Activated naive CD4-positive, alpha-beta T cell treated with anti-CD3 and anti-CD28 coated beads for 36 hours (primary cell): ENCODE measurements around the gene SOWAHD. TPM values are rescaled to one million over a fixed set of nuclear protein-coding genes. Genes with fewer than 3 reads are reported as not detected.

Source experiments
- CTCF ChIA-PET: fragments of 350-600 bp; sonication (Branson Sonifier 250); formaldehyde crosslinking; loops from one replicate; lab custom pipeline; 2021; ENCODE audit warnings: antibody characterized with exemption; lab: Charles Lee
- DNase-seq: peaks from one replicate; pipeline ENCODE4 v3.0.0-alpha.2; 2020
- H3K27ac Mint-ChIP-seq: one replicate; pipeline ENCODE4 v1.8.0; 2021; ENCODE audit warnings: mild to moderate bottlenecking, mixed read lengths
- H3K27me3 Mint-ChIP-seq: one replicate; pipeline ENCODE4 v1.8.0; 2021; ENCODE audit warnings: low read depth, mixed read lengths
- H3K36me3 Mint-ChIP-seq: one replicate; pipeline ENCODE4 v1.8.0; 2021; ENCODE audit warnings: low read depth, mixed read lengths
- H3K4me1 Mint-ChIP-seq: one replicate; pipeline ENCODE4 v1.8.0; 2021; ENCODE audit warnings: low read depth, mixed read lengths
- H3K4me3 Mint-ChIP-seq: one replicate; pipeline ENCODE4 v1.8.0; 2021; ENCODE audit warnings: mild to moderate bottlenecking, moderate library complexity, mixed read lengths
- H3K9me3 Mint-ChIP-seq: one replicate; pipeline ENCODE4 v1.8.0; 2021; ENCODE audit warnings: mixed read lengths
- intact Hi-C: fragments of 100-400 bp; cut with micrococcal nuclease; formaldehyde crosslinking; loops from one replicate; pipeline ENCODE4 v1.15.1; 2023
- total RNA-seq, 2 experiments: library from RNA; stranded (reverse); gene quantifications; one replicate each; pipeline ENCODE4 v1.2.3, GENCODE V29; 2021

SOWAHD gene, protein sequence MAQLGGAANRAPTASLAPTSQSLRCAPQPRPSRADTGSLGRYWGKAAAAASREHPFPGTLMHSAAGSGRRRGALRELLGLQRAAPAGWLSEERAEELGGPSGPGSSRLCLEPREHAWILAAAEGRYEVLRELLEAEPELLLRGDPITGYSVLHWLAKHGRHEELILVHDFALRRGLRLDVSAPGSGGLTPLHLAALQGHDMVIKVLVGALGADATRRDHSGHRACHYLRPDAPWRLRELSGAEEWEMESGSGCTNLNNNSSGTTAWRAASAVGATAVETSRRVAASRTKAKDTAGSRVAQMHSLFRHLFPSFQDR
- under 1 TPM in 1 of 2 experiments, not detected in 1; 0.30 TPM for total RNA-seq

DNA sequence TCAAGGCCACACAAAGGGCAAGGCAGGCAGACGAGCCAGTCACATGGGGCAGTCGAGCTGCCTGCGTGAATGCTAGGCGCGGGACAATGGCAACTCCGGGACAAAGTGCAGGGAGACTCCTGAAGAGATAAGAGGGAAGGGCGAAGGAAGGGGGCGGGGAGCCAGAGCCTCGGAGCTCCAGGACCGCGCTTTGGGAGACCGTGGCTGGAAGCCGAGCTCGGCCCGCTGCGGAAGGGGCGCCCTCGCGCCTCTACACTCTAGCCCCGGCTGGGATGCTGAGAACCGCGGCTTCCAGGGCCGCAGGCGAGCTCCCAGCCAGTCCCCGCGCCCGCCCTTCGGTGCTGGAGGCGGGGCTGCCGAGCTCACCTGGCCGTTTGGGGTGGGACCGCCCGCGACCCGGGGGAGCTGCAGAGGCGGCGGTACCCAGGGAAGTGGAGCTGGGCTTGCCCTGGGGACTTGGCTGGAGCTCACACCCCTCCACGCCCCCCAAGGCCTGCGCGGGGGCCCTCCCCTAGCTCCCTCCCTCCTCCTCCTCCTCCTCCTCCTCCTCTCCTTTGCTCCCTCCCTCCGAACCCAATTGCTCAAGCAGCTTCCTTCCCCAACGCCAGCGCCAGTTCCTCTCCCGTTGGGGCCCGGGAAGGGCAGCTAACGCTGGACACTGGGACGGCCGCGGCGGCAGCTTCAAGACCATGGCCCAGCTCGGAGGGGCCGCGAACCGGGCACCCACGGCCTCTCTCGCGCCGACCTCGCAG, at the start of gene SOWAHD:
TSS of gene SOWAHD (plus strand) at position 610 of the 752 bp plus-strand sequence. CDS start at position 690, 80 bp downstream.
- intact Hi-C loops, result loop anchor here (2.0 kb wide), 1 partner anchor 193 kb away; the partner anchor contains the start of gene STEEP1
- Mint-ChIP-seq H3K27me3 (no peaks in the 10 kb centered on the region), H3K36me3 (no peaks in the 10 kb centered on the region), H3K9me3 (no peaks in the 10 kb centered on the region), H3K4me1 (peaks cover 42% of the 10 kb centered on the region), H3K4me3 (peak within 1 kb of the TSS; percentile 68), H3K27ac (no peak within 1 kb of the TSS)
- CTCF ChIA-PET, result interaction anchor here (0.5 to 1.8 kb wide), 9 partner anchors 11 to 274 kb away, joined by 3 to 5 read pairs (median 4); no protein-coding TSS in a partner anchor
- no peak for DNase-seq

- no peaks in the 10 kb centered on the region for H3K9me3 Mint-ChIP-seq
- H3K27me3 Mint-ChIP-seq, result no peaks in the 10 kb centered on the region
- DNase-seq, result no peak
- H3K27ac Mint-ChIP-seq, result no peak overlapping the region
- no peak overlapping the region for H3K4me3 Mint-ChIP-seq
- no peaks in the 10 kb centered on the region for H3K4me1 Mint-ChIP-seq
- intact Hi-C loops, result no loop called here
- H3K36me3 Mint-ChIP-seq, result no peaks in the 10 kb centered on the region
- CTCF ChIA-PET, result no interaction called here
Observed at GRCh38 chrX:119708936-119709335, 49.5 kb upstream of the SOWAHD start.

DNA sequence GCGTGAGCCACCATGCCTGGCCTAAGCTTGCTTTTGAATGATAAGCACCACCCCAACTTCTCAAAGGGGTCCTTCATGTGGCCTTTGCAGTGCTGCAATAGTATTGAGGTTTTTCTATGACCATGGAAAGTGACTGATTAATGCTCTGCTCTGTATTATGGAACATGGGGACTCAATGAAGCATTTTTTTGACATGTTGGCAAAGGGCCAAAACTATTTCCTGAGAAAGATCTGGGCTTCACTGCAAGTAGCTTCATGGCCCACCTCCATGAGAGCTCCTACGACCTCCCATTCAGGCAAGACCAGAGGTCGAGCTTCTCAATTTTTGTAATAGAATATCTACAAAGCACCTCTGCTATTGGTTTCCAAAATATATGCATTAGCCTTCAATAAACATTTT, 48.8 kb upstream of the SOWAHD start:
- H3K36me3 Mint-ChIP-seq, result no peaks in the 10 kb centered on the region
- H3K9me3 Mint-ChIP-seq, result no peaks in the 10 kb centered on the region
- CTCF ChIA-PET, result no interaction called here

DNA sequence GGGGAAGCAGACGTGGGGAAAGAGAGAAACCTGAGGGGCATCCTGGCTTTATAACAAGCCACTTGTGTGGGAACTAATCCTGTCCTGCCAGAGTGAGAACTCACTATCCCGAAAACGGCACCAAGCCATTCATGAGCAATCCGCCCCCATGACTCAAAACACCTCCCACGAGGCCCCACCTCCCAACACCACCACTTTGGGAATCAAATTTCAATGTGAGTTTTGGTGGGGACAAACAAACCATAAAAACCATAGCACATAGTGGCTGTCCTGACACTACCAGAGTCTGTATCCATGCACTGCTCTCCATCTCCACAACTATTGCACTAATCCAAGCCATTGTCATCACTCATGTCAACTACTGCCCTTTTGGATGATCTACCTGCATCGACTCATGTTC, 36.9 kb upstream of the SOWAHD start:
- CTCF ChIA-PET, result interaction anchor here (3.0 kb wide), 1 partner anchor 8 kb away, joined by 11 read pairs; no protein-coding TSS in a partner anchor
- Mint-ChIP-seq H3K4me1 (no peaks in the 10 kb centered on the region), H3K27me3 (no peaks in the 10 kb centered on the region), H3K9me3 (no peaks in the 10 kb centered on the region), H3K36me3 (no peaks in the 10 kb centered on the region), H3K27ac (no peak overlapping the region), H3K4me3 (no peak overlapping the region)
- DNase-seq, result no peak
- intact Hi-C loops, result no loop called here

More for the DNA sequence above, 48.8 kb upstream of the SOWAHD start:
- no peaks in the 10 kb centered on the region for H3K4me1 Mint-ChIP-seq
- H3K4me3 Mint-ChIP-seq, result no peak overlapping the region
- intact Hi-C loops, result no loop called here
- DNase-seq, result no peak
- no peak overlapping the region for H3K27ac Mint-ChIP-seq
- H3K27me3 Mint-ChIP-seq, result no peaks in the 10 kb centered on the region

DNA sequence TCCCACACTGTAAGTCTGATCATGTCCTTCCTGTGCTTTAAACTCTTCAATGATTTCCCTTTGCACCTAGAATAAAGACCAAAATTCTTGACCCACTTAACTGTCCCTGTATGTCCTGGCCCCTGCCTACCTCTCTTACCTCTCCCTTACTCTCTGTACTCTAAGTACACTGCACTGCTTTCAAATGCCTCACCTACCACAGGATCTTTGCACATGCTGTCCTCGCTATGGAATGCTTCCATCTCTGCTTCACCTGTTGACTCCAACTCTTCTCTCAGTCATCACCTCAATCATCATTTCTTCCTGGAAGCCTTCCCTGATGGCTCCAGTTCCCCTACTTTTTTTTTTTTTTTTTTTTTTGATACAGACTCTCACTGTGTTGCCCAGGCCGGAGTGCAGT, 36.5 kb upstream of the SOWAHD start:
- DNase-seq, result no peak
- no peaks in the 10 kb centered on the region for H3K36me3 Mint-ChIP-seq
- H3K4me1 Mint-ChIP-seq, result peaks cover 2% of the 10 kb centered on the region
- no peak overlapping the region for H3K27ac Mint-ChIP-seq
- CTCF ChIA-PET, result no interaction called here
- H3K9me3 Mint-ChIP-seq, result no peaks in the 10 kb centered on the region
- H3K4me3 Mint-ChIP-seq, result no peak overlapping the region
- intact Hi-C loops, result no loop called here
- H3K27me3 Mint-ChIP-seq, result no peaks in the 10 kb centered on the region

DNA sequence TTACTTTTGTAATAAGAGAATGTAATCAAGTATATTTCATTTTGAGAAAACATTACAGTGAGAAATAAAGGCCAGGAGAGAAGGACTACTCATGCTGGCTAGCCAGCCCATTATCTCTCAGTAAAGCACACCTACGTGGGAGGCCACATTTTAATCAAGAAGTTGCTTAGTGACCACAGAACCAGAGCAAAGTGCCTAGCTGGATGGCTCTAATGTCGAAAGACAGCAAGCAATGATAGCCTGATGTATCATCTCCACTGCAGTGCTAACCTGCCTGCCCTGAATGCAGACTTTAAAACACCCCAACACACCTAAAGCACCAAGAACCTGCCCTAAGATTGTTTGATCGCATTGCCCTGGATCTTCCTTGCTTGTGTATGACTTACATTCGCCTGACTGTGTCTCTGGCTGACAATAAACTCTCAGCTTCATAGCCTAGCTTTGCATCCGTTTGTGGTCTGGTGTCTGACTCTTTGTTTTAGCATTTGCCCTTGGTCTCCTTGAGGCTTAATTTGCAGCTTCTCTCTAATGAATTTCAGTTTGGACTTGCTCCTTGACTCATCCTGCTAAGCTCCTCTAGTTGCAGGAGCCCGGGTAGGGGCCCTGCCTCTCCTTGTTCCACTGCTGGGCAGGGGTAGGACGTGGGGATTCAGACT, 31.4 kb upstream of the SOWAHD start:
- no peak overlapping the region for H3K27ac Mint-ChIP-seq
- no peaks in the 10 kb centered on the region for H3K36me3 Mint-ChIP-seq
- peak; percentile 6 for DNase-seq
- no peaks in the 10 kb centered on the region for H3K9me3 Mint-ChIP-seq
- CTCF ChIA-PET, result interaction anchor here (0.6 to 4.6 kb wide), 6 partner anchors 27 to 211 kb away, joined by 3 to 37 read pairs (median 4); no protein-coding TSS in a partner anchor
- no peak overlapping the region for H3K4me3 Mint-ChIP-seq
- H3K27me3 Mint-ChIP-seq, result no peaks in the 10 kb centered on the region
- peaks cover 6% of the 10 kb centered on the region for H3K4me1 Mint-ChIP-seq
- intact Hi-C loops, result no loop called here

- CTCF ChIA-PET, result interaction anchor here (0.5 to 4.6 kb wide), 24 partner anchors 8 to 222 kb away, joined by 3 to 37 read pairs (median 4); no protein-coding TSS in a partner anchor
- H3K9me3 Mint-ChIP-seq, result no peaks in the 10 kb centered on the region
- H3K4me1 Mint-ChIP-seq, result peaks cover 6% of the 10 kb centered on the region
- intact Hi-C loops, result no loop called here
- H3K27ac Mint-ChIP-seq, result no peak overlapping the region
- H3K27me3 Mint-ChIP-seq, result no peaks in the 10 kb centered on the region
- H3K4me3 Mint-ChIP-seq, result no peak overlapping the region
- DNase-seq, result no peak
- H3K36me3 Mint-ChIP-seq, result no peaks in the 10 kb centered on the region
Observed at GRCh38 chrX:119728487-119728886, 29.9 kb upstream of the SOWAHD start.

DNA sequence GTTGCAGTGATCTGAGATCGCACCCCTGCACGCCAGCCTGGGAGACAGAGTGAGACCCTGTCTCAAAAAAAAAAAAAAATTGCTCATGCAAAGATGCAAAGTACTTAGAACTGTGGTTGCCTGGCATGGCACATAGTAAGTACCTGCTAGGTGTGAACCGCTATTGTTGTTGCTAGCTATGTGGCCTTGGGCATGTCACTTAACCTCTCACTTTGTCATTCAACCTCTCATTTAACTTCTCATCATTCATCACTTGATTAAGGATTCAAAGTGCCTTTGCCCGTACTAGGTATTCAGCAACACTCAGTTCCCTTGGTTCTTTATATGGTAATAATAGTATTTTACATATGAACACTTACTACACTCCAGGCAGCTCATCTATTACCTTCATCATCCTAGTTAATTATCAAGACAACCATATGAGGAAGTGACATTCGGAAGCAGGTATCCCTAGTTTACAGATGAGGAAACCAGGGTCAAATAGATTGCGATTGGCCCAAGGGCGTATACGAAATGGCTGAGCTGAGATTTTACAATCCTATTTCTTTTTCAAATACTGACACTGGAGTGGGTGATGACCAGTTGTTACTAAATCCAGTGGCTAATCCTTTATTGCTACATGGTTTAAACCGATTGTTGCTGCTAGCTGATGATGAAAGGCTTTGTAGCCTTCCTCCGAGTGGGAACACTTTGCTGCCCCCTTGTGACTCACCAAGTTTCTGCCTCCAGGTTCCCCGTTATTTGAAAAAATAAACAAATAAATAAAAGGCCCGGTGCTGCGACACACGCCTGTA, 28.8 kb upstream of the SOWAHD start:
- DNase-seq, result peak; percentile 81
- H3K36me3 Mint-ChIP-seq, result no peaks in the 10 kb centered on the region
- intact Hi-C loops, result loop anchor here (1.0 to 2.0 kb wide), 4 partner anchors 31 to 213 kb away; no protein-coding TSS in a partner anchor
- H3K4me1 Mint-ChIP-seq, result peaks cover 6% of the 10 kb centered on the region
- H3K9me3 Mint-ChIP-seq, result no peaks in the 10 kb centered on the region
- H3K27me3 Mint-ChIP-seq, result no peaks in the 10 kb centered on the region
- no peak overlapping the region for H3K4me3 Mint-ChIP-seq
- CTCF ChIA-PET, result interaction anchor here (0.6 to 4.6 kb wide), 37 partner anchors 9 to 248 kb away, joined by 3 to 37 read pairs (median 4); no protein-coding TSS in a partner anchor
- no peak overlapping the region for H3K27ac Mint-ChIP-seq

- no peak overlapping the region for H3K27ac Mint-ChIP-seq
- no peaks in the 10 kb centered on the region for H3K9me3 Mint-ChIP-seq
- H3K36me3 Mint-ChIP-seq, result no peaks in the 10 kb centered on the region
- CTCF ChIA-PET, result interaction anchor here (0.7 to 1.2 kb wide), 4 partner anchors 14 to 153 kb away, joined by 3 to 5 read pairs (median 4); no protein-coding TSS in a partner anchor
- DNase-seq, result no peak
- no peak overlapping the region for H3K4me3 Mint-ChIP-seq
- no peaks in the 10 kb centered on the region for H3K4me1 Mint-ChIP-seq
- intact Hi-C loops, result no loop called here
- no peaks in the 10 kb centered on the region for H3K27me3 Mint-ChIP-seq
Observed at GRCh38 chrX:119734897-119735339, 23.5 kb upstream of the SOWAHD start.

DNA sequence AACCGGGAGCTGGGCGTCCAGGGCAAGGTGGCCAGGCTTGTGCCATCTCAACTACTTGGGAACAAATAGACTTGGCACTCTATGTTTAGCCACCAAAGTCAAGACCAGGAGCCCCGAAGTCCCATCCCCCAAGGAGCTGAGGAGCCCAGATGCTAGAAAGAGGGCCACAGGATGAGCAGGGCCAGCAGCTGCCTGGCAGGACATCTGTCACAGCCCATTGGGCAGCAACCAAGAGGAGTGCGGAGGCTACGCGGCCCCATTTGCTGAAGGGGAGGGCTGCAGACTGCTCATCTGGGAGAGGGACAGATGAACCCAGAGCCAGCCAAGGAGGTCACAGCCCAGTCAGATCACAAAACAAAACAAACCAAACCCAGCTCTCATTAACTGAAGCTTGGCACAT, 22.9 kb upstream of the SOWAHD start:
- H3K9me3 Mint-ChIP-seq, result no peaks in the 10 kb centered on the region
- intact Hi-C loops, result no loop called here
- CTCF ChIA-PET, result interaction anchor here (0.9 to 1.2 kb wide), 4 partner anchors 44 to 220 kb away, joined by 3 to 5 read pairs (median 4); no protein-coding TSS in a partner anchor
- H3K4me1 Mint-ChIP-seq, result no peaks in the 10 kb centered on the region
- H3K27ac Mint-ChIP-seq, result no peak overlapping the region
- no peaks in the 10 kb centered on the region for H3K36me3 Mint-ChIP-seq
- DNase-seq, result no peak
- no peak overlapping the region for H3K4me3 Mint-ChIP-seq
- no peaks in the 10 kb centered on the region for H3K27me3 Mint-ChIP-seq

DNA sequence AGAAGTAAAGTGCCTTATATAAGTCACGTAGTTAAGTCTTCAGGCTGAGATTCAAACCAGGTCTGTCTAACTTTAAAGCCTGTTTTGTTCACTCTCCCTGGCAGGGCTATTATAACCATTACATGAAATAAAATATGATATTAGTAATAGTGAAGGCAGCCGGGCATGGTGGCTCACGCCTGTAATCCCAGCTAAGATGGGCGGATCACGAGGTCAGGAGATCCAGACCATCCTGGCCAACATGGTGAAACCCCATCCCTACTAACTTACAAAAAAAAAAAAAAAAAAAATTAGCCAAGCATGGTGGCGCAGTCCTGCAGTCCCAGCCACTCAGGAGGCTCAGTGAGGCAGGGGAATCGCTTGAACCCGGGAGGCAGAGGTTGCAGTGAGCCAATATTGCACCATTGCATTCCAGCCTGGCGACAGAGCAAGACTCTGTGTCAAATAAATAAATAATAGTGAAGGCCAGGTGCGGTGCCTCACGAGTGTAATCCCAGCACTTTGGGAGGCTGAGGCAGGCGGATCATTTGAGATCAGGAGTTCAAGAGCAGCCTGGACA, 22.1 kb upstream of the SOWAHD start:
- CTCF ChIA-PET, result interaction anchor here (1.0 to 1.1 kb wide), 2 partner anchors 43 to 220 kb away, joined by 3 read pairs; no protein-coding TSS in a partner anchor

More for the DNA sequence above, 22.1 kb upstream of the SOWAHD start:
- Mint-ChIP-seq H3K27me3 (no peaks in the 10 kb centered on the region), H3K4me1 (no peaks in the 10 kb centered on the region), H3K36me3 (no peaks in the 10 kb centered on the region), H3K9me3 (no peaks in the 10 kb centered on the region), H3K27ac (no peak overlapping the region), H3K4me3 (no peak overlapping the region)
- intact Hi-C loops, result no loop called here
- DNase-seq, result no peak
